NCI-H2196 treated with DMSO at 0.1 percent for 48 hours (cell line): ENCODE measurements around the gene INSR.

ENCODE experiments used
- DNase-seq: peaks from one replicate; lab custom pipeline; 2025; ENCODE audit not compliant: unreplicated experiment; lab: John Stamatoyannopoulos, UW

INSR gene

DNA sequence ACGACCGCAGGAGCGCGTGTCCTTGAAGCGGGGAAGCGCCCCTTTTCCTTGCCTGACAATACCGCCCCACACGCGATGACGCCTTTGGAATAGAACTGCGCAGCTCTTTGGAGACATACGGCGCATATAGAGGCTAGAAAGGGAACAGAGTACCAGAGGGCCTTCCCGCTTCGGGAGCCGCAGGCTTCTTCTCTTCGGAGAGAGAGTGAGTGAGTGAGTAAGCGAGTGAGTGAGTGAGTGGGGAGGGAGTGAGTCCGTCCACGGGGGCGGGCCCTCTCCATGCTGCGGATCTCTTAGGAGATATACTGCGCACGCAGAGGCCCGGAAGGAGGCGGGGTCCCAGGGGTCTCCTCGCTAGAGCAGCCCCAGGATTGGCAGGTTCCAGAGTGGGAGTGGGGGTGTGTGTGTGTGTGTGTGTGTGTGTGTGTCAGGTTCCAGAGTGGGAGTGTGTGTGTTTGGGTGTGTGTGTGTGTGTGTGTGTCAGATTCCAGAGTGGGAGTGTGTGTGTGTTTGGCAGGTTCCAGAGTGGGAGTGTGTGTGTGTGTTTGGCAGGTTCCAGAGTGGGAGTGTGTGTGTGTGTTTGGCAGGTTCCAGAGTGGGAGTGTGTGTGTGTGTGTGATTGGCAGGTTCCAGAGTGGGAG, 97.0 kb downstream of the INSR start:
- peak; percentile 78 for DNase-seq

DNA sequence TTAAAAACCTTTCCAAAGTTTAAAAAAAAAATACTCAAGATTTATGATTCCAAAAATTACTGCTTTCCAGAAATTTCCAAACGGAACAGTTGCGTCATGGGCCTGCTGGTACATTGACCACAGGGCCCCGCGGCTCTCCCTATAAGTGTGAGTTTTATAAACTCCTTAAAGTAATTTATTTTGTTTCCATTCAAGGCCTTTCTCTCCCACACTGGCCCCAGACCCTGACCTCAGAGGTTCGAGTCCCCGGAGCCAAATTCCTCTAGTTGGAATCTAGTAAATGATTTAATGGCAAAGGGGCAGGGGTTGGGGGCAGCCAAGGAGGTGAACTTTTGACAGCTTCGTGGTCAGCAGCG, 97.5 kb downstream of the INSR start:
- no peak for DNase-seq

DNA sequence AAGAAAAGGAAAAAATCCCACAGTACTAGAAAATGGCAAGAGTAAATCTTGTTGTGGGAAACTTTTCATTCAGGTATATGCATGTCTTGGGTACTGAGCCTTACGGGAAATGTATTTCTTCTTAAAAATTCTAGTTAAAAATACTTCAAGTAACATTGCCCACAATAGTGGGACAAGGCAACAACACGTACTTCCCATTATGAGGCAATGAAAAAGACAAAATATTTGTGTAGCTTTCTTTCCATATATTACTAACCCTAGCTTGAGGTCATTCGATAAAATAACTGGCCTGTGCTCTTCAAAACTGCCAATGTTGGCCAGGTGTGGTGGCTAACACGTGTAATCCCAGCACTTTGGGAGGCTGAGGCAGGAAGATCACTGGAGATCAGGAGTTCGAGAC, 99.2 kb downstream of the INSR start:
- no peak for DNase-seq

DNA sequence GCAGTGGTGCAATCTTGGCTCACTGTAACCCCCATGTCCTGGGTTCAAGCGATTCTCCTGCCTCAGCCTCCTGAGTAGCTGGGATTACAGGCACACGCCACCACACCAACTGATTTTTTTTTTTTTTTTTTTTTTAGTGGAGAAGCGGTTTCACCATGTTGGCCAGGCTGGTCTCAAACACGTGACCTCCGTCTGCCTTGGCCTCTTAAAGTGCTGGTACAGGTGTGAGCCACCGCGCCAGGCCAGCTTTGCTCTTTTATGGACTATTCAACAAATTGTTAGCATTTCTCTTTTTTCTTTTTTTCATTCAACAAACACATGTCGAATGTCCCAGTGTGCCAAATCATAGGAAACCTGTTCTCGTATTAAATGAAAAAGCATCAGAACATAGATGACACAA, 99.6 kb downstream of the INSR start:
- no peak for DNase-seq

DNA sequence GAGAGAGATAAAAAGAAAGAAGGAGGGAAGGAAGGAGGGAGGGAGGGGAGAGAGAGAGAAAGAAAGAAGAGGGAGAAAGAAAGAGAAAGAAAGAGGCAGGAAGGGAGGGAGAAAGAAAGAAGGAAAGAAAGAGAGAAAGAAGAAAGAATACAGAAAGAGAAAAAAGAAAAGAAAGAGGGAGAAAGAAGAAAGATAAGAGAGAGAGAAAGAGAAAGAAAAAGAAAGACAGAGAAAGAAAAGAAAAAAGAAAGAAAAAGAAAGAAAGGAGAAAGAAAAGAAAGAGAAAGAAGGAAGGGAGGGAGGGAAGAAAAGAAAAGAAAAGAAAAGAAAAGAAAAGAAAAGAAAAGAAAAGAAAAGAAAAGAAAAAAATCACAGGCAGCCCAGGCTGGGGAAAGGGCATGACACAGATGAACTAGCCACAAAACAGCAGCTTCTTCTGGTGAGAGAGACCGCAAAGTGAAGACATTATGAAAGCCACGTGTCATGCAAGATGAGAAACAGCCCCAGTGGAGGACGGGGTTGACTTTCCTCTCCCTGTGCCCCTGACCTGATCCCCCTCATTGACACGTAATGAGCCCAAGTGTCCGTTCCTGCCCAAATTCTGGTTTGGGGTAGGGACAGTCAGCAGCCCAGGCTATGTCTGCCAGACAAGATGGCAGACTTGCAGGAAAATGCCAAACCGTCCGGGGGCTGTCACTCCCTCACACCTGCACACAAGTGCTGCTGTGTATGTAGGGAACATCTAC, 102.1 kb downstream of the INSR start:
- no peak for DNase-seq

DNA sequence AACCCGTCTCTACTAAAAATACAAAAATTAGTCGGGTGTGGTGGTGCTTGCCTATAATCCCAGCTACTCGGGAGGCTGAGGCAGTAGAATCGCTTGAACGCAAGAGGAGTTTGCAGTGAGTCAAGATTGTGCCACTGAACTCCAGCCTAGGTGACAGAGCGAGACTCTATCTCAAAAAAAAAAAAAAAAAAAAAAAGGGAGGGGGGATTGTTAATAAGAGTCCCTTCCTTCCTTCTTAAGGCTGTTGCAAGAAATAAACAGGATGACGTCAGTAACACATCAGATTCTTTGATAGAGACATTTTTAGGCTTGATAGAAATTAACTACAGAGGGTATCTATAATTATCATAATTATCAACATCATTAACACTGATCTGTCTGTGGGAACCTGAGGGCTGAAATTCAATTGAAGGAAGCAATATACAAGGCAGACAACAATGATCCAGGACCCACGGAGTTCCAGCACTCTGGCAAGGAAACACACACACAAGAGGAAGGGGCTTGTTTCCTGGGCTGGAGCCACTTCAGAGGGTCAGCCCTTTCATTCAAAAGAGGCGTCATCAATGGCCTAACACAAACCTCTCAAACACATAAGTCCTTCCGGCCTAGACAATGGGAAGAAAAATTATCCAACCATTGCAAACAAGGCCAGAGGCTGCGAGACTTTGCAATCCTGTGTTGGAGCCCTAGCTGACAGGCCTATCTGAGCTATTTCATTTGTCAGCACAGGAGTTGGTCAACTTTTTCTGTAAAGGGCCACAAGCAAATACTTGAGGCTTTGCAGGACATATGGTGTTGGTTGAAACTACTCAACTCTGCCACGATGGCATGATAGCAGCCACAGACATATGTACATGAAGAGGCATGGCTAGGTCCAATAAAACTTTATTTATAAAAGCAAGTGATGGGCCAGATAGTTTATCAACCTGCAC, 105.2 kb downstream of the INSR start:
- peak; percentile 68 for DNase-seq

DNA sequence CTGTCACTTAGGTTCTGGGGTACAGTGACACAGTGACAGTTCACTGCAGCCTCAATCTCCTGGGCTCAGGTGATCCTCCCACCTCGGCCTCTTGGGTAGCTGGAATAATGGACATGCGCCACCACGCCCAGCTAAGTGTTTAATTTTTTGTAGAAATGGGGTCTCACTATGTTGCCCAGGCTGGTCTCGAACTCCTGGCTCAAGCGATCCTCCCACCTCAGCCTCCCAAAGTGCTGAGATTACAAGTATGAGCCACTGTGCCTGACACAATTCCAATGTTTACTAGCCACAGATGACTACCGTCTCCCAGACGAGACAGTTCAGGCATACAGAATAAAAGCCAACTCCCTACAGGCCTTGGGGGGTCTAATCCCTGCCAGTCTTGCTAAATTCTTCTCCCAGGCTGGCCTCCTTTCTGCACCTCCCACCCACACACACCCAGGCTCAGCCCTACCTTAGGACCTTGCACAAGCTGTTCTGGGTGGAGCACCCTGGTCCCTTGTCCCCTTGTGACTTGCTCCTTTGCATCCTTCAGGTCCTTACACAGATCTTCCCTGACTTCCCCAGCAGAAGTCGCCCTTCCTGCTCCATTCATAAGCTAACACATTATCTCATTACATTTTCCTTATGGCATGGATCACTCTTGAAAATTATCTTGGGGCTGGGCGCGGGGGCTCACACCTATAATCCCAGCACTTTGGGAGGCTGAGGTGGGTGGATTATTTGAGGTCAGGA, 106.4 kb downstream of the INSR start:
- DNase-seq, result no peak

DNA sequence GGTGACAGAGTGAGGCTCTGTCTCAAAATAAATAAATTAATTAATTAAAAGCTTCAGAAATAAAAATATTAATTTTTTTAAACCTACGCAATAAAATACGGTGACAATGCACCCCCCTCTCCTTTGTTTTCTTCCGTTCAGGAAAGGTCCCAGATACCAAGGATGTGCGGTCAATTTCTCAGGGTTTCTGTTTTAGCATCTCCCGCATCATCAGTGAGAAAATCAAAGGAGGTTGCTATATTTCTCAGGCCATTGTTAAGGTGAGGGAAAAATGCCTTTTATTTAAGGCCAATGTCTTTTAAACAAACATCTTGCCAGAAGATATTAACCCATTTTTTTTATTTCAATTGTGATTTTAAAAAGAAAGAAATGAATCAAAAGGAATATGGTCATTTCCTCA, 111.7 kb downstream of the INSR start:
- no peak for DNase-seq

DNA sequence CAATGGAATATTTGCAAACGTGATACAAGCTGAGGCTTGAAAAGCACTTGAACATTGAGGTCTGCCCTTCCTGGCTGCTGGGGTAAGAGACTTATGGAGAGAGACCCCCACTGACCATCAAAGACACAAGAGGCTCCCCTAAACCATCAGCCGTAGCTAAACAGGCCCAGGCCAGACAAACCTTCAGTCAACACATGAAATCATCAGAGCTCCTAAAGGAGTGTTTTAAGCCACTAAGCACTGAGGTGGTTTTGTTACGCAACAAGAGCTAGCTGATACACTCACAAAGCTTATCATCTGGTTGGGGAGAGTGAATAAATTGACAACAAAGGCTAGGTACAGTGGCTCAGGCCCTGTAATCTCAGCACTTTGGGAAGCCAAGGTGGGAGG, 114.3 kb downstream of the INSR start:
- no peak for DNase-seq

DNA sequence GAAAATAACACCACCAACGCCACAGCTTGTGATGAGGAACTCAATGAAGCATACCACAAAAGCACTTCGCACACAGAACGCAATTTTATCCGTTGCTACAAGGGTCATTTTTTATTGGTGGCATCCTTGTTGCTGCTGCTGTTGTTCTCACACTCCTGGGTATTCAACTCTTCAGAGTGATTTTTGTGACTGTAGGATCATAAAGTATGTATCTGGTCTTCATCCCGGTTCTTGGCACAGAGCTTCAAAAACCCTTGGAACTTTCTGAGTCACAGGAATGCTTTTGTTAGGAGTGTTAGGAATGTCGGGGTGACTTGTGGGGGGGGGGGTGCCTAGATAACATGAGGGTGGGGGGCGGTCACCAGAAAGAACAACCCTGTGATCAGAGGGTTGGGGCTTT, 116.3 kb downstream of the INSR start:
- DNase-seq, result no peak

DNA sequence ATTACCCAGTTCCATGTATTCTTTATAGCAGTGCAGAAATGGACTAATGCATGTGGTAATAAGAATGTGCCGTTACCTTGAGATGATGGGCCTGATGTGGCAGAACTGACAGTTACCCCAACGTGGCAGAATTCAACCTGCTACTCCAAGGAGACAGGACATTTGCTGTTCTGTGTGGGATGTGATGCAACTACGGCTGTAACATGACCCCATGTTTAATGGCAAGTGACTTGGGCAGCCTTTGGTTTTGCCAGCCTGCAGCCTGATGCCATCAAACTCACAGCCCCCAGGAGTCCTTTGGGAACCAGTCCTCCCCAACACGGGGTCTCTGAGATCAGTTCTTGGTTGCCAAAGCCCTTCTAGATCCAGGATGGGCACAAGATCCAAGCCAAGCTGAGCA, 117.4 kb downstream of the INSR start:
- DNase-seq, result no peak

DNA sequence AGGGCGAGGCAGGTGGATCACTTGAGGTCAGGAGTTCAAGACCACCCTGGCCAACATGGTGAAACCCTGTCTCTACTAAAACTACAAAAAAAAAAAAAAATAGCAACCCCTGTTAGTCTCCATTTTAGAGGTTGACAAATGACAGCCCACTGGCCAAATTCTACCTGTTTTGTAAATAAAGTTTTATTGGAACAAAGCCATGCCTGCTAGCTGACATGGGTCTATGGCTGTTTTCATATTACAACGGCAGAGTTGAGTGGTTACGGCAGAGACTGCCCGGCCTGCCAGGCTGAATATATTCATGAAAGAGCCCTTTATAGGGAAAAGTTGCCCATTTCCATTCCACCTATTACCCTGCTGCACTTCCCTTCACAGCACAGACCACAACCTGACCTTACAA, 121.4 kb downstream of the INSR start:
- no peak for DNase-seq

DNA sequence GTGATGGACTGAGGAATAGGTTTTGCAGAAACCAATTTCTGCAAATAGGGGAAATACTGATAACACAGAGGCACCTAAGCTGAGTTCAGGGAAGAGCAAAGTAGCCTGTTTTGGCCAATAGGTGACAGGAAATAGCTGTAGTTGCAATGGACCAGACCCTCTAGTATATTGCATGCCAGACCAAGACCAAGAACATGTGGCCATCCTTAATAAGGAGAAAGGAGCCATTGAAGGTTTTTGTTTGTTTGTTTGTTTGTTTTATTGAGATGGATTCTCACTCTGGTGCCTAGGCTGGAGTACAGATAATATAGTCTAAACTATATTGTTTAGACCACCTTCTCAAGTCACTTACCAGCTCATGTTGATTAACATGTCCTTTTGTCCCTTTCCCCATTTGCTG, 123.2 kb downstream of the INSR start:
- no peak for DNase-seq

DNA sequence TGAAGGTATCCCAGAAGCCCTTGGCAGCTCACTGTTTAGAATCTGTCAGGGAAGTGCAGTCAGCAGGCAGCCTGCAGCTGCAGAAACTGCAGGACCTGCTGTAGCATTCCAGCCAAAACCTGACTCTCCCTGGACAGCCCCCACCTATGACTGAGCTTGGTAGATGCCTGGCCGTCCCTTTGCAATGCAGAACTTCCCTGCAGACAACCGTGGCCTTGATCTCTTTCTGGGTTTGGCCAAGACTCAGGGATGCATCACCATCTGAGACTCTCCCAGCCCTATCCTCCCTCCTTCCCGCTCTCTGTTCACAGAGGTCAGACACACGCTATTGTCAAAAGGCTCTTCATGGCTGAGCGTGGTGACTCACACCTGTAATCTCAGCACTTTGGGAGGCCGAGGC, 125.3 kb downstream of the INSR start:
- DNase-seq, result no peak

DNA sequence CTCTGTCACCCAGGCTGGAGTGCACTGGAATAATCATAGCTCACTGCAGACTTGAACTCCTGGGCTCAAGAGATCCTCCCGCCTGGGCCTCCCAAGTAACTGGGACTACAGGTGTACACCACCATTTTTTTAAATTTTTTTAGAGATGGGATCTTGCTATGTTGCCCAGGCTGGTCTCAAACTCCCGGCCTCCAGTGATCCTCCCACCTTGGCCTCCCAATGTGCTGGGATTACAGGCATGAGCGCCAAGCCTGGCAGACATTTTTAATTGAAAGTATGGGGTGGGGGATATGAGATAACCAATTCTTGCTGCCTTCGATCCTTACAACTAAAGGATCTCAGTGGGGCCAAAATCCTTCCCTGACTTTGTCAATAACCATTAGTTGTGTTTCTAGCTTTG, 132.9 kb downstream of the INSR start:
- DNase-seq, result no peak

DNA sequence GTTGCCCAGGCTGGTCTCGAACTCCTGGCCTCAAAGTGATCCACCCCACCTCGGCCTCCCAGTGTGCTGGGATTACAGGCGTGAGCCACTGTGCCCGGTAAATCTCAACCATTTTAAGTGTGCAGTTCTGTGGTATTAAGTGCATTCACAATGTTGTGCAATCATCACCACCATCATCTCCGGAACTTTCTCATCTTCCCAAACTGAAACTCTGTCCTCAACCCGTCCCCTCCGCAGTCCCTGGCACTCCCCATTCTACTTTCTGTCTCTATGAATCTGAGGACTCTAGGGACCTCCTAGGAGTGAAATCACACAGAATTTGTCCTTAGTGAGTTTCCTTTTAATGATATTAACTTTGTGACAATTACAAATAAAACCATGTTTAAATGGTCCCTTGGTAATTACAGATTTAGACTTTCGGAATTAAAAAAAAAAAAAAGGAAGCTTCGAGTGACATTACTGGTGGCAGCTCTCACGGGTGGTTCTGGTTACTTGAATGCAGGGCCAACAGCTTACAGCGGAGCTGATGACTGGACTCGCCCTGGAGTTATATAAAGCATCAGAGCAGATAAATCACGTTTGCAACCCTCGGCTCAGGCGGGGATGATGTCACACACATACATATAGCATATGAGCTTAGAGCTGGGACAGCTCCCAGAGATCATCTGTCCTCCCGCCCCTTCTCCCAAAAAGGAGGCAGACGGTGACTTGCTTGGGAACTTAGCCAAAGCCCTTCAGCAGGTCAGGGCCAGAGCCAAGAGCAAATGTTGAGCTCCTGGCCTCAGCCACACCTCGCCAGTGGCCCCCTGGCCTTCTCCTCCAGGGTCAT, 134.9 kb downstream of the INSR start:
- DNase-seq, result peak; percentile 84

DNA sequence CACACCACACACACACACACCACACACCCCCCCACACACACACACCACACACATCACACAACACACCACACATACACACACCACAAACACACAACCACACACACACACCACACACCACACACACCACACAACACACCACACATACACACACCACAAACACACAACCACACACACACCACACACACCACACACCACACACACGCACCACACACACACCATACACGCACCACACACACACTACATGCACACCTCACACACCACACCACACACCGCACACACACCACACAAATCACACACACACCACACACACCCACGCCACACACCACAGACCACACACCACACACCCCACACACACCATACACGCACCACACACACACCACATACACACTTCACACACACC, 141.2 kb downstream of the INSR start:
- no peak for DNase-seq

DNA sequence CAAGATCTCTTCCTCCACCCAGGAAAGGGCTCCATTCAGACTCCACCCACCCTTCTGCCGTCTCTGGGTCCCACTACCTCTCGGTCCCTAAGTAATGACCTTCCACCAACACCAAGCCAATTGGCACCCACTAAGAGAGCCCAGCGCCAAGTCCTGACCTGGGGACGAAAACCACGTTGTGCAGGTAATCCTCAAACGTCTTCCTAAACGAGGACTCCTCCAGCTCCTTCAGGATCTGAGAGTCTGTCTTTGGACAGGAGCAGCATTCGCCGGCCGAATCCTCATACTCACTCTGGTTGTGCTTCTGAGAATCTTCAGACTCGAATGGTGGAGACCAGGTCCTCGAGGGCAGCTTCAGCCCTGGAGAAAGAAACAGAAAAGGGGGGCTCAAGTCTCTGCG, 141.6 kb downstream of the INSR start:
- DNase-seq, result no peak

DNA sequence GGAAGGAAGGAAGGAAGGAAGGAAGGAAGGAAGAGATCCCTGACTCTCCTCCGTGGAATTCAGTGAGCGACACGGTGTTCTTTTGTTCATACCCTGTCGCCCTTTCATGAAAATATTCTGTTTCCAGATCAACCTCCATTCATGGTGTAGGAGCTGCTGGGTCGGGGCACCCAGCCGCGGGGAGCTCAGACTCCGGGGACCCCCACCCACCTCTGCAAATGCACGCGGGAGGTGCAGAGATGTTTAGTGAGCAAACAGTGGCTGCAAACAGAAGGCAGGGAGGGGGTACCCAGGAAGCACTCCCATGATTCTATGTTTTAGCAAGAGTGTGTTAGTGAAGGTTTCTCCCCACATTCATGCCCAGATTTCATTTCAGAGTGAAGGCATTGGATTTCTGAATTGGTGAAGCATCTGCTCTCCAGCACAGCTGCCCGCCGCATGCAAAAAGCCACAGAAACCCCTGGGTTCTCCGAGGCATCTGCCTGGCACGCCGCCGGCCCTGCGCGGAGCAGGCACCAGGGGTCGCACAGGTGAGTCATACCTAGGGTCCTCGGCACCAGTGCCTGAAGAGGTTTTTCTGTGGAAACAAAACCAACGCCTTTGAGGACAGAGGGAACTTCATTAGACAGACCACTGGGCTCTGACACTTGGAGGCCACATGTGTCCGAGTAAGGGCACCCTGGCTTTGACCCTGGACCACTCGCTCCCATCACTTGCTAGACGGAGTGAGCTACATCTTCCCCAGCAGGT, 144.1 kb downstream of the INSR start:
- no peak for DNase-seq
